DND-41 (cell line): ENCODE results near the gene ARL5B.

Source experiments
- CTCF ChIP-seq: IDR thresholded peaks from 2 replicates; pipeline ENCODE4 v1.5.1; 2012; ENCODE audit warnings: borderline replicate concordance, low read length, moderate library complexity, mild to moderate bottlenecking; ENCODE audit not compliant: poor library complexity, severe bottlenecking; ENCODE audit errors: extremely low read depth
- EZH2 ChIP-seq: IDR thresholded peaks from 3 replicates; pipeline ENCODE4 v1.6.1; 2012; ENCODE audit warnings: borderline replicate concordance, low read depth, mild to moderate bottlenecking, moderate library complexity, low read length, inconsistent platforms; ENCODE audit not compliant: severe bottlenecking

DNA sequence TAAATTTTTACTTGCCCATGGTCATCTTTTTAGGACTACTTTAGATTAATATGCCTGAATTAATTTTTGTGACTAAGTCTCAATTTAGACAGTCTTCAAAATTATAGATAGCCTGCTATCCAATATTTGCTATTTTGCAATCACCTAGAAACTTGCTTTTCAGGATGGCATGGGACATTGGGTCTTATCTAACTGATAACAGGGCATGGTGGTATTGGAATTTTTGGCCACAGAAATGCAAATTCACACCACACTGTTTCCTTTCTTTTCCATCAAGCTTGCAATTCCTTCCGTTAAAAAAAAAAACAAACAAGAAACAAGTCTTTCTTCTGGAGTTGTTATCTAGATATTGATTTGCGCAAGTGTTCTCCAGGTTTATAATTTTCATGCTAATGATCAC is 8.8 kb downstream of the ARL5B start:
- TF ChIP-seq CTCF, result no peak
- TF ChIP-seq EZH2, result no peak
